ENCODE data around the gene AP3B2.
"Not testable (repeated sequence)": the region's sequence is repeated elsewhere in the genome, so short reads cannot be mapped to it uniquely, and the experiment has no call there.

Gene AP3B2

DNA sequence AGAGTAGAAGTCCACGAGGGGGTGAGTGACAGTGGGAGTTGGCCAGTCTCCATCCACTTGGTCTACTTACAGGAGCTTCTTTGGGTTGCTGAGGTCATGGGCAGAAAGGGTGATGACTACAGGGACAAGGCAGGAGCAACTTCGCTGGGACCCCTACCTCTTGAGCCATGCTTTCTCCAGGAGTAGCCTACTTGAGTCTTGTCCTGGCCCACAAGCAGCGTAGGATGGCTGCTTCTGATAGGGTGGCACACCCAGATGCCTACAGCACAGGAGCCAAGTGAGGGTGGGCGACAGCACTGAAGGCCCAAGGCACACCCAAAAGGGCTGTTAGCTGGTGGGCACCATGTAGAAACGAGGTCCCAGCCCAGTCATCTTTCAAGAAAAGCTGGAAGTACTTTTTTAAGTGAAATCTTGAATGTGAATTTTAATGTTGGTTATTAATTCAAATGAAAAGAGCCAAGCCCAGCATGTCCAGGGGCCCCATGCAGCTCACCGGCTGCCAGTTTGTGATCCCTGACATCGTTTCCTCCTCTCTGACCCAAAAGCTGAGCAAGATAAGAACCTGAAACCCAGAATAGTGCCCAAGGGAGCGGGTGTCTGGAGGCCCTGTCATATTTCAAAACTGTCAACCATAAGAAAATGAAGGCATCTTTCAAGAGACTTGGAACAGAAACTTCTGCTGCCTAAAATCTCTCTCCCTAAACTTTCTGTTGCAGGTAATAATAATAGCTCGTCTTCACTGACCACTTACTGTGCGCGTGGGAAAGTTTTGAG, 60.3 kb downstream of the AP3B2 start:
- DNase-seq (ENCODE audit: low read depth, low spot score): no peak

DNA sequence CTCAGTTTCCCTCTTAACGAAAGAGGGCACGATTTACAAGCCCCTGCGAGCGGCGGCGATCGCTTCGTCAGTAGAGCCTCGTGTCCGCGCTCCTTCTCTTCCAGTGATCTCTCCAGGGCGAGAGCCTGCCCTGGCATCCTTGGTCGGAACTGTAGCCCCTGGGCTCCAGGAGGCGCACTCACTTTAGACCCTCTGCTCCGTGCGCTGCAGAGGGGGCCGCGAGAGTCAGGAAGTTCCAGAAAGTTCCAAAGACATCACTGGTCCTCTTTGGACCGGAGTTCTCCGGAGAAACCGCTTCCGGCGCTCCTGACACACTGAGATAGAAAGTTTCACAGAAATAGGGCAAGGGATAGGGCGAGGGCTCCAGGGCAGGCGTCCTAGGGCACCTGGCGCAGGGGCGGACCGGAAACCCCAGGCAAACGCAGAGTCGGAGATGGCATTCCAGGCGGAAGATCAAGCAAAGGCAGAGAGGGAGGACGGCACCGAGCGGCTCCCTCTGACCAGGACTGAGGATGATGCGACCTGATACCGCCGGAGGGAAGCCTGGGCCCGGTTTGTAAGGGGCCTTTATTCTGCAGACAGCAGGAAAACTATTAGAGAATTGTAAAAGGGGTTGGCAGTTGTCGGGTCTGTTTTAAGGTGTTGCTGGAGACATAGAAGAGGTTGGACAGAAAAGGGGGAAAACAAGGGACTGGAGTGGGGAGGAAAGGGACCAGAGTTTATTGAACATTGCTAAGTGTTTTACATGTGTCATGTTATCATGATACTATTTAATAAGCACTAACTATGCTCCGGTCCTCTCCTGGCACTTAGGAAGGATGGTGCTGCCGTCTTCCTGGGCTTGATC, 61.2 kb downstream of the AP3B2 start:
- no peak for DNase-seq (ENCODE audit: low read depth, low spot score)

DNA sequence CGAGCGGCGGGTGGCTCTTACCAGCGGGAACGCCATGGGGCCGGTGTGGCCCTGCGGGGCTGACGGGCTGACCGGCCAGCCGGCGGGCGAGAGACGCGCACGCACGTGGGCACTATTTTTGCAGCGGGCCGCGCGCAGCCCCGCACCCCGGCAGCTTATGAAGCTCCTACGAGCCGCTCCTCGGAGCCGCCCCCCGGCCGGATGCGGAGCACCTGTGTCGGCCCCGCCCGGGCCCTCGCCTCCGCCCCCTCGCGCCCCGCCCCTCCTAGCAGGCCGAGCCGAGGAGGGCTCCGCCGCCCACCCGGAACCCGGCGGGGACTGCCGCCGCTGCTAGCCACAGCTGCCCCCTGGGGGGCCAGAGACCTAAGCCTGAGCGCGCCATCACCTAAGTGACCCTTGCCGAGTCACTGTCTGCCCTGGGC, 61.8 kb downstream of the AP3B2 start:
- peak; percentile 51 for DNase-seq (ENCODE audit: low read depth, low spot score)

DNA sequence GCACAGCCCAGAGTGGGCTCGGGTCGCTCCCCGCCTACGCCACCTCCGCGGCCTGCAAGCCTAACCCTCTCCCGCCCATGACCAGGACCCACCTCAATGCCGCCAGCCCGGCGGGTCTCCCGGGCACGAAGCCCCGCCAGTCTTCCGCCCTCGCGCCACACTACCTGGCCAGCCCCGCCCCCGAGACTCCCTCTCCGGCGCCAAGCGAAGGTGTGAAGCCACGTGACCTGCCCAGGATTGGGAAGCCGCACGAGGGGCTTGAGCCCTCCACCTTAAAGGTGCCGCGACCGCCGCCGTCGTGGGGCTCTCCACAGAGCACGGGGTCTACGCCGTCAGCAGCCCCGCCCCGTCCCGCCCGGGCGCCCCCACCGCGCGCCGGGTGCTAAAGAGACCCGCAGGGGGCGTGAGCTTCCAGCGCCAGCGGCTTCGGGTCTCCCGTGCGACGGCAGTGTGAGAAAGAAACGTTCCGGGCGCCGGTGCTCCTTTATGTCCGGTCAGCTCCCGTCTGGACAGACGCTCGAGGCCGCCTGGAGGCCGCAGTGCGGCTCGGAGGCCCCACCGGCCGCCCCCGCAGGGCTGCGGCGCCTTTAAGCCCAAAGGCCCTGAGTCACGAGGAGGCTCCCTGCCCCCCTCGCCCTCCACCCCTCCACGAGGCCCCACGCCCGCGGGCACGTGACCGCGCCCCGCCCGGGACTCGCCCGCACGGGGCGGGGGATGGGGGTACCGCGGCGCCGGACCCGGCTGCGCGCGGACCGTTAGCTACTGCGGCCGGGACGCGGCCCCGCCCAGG, 62.4 kb downstream of the AP3B2 start, which contains the start of gene CPEB1:
CPEB1 (minus strand) TSS at position 319 of the 790 bp plus-strand sequence. CDS start 18,904 bp downstream, outside the sequence.
- DNase-seq (ENCODE audit: low read depth, low spot score): peak; percentile 42

DNA sequence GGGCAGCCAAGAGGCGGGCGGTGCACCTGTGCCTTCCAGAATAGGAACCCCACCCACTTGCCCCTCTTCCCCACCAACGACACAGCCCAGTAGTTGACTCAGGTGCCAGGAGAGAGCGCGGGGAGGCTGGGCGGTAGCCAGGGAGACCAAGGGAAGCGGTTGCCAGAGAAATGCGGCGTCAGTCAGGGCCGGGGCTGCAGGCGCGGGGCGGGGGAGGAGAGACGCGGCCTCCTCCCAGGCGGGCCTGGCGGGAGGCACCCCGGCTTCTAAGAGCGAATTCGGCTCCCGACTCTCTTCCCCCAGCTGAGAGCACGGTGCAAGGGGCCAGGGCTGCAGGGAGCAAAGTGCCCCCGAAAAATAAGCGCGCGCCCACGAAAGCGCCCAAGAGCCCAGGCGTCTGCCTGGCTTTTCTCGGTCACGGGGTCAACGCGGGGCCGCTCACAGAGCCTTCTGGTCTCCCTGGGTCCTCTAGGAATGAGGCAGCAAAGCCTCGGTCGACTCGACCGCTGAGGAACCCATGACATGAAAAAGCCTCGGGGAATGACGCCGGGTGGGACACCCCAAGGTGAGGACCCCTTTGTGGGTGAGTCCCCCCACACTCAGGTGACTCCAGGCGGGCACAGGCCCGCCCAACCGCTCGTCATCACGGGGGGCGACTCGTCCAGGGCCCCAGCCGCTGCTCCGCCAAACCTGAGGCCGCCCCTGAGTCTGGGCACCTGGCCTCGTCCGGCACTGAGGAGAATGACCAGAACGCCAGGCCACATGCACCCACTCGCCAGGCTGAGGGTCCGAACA, 63.2 kb downstream of the AP3B2 start:
- no peak for DNase-seq (ENCODE audit: low read depth, low spot score)

DNA sequence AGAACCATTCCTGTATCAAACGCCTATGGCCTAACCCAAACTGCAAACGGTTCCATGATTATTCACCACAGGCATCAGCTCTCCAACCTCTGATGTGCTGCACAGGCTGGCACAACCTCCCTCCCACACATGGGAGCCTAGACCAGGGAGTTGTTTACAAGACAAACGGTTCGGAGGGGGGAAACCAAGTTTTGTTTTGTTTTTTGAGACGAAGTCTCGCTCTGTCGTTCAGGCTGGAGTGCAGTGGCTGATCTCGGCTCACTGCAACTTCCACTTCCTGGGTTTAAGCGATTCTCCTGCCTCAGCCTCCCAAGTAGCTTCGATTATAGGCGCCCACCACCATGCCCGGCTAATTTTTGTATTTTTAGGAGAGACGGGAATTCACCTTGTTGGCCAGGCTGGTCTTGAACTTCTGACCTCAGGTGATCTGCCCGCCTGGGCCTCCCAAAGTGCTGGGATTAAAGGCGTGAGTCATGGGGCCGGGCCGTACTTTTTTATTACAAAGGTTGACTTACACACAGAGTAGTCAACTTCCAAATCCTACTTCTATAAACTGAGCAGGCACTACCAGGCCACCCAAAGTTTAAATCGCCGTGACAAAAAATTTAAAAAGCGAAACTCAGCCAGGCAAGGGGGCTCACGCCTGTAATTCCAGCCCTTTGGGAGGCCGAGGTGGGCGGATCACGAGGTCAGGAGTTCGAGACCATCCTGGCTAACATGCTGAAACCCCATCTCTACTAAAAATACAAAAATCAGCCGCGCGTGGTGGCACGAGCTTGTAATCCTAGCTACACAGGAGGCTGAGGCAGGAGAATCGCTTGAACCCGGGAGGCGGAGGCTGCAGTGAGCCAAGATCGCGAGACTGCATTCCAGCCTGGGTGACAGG, 64.5 kb downstream of the AP3B2 start:
- DNase-seq (ENCODE audit: low read depth, low spot score): not testable (repeated sequence)

DNA sequence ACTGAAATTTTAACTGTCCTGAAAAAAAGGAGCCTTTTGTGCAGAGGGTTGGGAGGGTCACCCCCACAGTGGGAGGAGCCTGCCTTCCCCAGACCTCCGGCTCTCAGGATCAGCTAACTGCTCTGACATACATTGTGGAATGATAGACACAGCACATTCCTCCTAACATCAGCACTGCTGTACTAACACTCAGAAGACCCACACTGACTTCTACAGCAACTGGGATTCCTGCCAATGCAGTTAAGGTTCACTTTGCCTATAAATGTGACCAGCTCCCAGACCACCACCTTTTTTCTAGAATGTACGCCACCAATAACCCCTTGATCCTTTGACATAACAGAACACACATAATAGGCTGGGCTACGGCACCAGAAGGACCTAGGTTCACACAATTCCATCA, 65.7 kb downstream of the AP3B2 start:
- DNase-seq (ENCODE audit: low read depth, low spot score): no peak

DNA sequence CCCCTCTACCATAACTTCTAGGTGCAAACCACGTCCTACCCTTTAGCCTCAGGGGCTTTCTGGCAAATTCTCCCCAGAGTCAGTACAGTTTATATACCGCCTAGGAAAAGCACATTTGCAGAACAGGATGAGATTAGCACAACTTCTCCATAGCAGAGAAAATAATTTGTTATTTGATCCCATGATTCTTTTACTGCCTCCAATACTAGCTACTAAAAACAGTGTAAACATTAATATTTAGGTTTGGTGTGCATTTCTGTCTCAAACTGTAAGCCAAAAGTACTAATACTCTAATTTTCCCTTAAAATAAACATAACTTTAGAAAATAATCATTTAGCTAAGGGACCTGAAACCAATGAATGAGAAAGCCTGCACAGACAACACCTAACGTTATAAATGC, 67.0 kb downstream of the AP3B2 start:
- no peak for DNase-seq (ENCODE audit: low read depth, low spot score)

DNA sequence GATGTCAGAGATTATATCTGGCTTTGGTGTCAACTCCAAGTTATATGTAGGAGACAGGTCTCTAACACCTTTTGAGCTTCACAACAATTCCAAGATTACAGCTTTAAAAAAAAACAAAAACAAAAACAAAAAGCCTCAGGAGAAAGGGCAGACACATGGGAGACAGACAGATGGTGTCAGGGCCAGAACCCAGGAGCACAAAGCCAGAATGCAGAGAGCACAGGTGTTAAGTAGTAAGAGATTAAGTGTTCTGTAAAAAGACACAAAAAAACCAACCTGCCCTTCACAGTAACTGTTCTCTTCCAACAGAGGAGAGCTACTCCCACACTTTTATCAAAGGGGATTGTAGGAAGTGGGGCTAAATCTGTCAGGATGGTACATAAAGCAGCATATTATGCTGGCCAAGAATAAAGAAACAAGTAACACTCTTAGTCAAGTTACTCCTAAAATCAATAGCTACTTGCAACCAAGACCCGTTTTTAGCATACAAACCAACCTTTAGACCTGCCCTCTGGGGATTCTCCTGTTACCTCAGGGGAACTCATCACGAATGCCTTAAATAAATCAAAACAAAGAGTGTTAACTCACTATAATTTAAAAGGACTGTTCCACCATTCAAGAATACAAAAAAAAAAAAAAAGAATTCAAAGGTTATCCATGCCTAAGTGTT, 68.4 kb downstream of the AP3B2 start:
- no peak for DNase-seq (ENCODE audit: low read depth, low spot score)

DNA sequence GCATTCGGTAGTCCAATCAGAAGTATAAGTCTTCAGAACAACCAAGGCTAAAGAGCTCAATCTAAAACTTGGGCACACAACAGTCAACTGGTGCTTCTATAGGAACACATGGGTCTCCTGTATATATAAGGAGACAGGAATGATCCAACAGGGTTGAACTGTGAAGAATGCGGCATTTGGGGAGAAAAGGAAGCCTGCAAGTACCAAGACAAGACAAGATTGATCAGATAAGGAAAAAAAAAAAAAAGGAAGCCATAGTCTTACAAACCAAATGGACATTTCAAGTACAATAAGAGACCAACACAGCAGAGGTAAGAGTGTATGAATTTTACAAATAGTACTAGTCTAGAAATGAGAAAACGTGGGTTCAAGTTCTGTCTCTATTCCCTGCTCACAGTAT, 69.0 kb downstream of the AP3B2 start:
- DNase-seq (ENCODE audit: low read depth, low spot score): no peak

DNA sequence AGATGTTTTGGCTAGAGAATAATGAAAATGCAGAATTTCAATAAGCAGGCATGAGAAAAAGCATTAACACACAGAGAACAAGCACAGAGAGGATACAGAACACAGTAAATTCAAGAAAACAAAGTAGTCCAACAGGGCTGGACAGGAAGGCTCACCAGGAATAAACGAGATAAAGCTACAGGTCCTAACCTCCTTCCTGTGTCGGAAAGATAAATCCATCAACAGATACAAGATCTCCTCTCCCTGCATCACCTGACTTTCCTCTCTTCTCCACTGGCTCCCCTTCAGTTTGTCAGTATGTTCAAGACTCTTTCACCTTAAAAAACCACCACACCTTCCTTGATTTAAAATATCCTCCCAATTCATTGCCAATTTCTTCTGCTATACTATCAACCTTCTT, 73.9 kb downstream of the AP3B2 start:
- no peak for DNase-seq (ENCODE audit: low read depth, low spot score)

DNA sequence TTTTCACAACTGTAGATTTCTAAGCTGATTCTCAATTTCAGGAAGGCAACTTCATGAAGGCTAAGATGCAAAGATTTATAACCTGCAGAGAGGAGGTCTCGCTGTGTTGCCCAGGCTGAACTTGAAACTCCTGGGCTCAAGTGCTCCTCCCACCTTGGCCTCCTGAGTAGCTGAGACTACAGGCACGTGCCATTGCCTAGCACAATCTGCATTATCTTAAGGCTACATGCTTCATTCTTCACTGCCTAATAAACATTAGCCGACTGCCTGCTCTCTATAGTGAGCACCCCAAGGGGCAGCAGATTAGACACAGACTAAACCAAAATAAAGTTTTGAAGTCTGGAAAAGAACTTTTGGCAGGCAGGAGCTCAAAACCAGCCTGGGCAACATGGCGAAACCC, 79.6 kb downstream of the AP3B2 start:
- DNase-seq (ENCODE audit: low read depth, low spot score): no peak

DNA sequence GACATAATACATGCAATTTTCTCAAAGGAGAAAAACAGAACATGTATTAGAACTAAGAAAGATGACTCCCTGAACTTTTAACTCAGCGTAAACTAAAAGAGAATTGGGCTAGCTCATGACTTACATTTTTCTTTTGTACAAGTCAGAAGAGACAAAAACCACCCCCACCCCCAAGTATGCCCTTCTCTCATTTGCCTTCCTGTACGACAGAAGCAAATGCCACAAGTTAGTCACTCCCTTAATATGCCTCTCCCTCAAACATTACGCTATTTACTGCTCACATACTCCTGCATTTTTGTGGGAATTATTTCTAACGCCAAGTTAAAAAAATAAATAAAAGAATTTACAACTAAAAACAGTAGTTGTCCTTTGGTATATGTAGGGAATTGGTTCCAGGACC, 84.5 kb downstream of the AP3B2 start:
- DNase-seq (ENCODE audit: low read depth, low spot score): no peak

DNA sequence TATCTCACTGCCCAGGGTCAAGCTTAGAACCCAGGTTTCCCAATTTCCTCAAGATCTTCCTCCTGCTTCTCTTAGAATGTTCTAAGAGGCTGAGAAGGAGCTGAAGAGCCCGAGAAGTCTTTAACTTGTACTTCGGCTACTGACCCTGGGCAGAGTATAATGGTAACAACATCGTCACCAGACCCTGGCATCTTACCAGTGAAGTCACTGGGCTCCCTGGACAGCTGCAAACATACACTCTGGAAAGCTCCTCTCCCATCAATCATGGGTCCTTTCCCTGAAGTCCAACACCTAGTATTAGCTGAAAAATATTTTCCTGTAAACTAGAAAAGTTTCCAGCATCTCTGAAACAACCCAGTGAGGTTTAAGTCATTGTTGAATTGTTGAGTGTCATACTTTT, 85.2 kb downstream of the AP3B2 start:
- DNase-seq (ENCODE audit: low read depth, low spot score): no peak

DNA sequence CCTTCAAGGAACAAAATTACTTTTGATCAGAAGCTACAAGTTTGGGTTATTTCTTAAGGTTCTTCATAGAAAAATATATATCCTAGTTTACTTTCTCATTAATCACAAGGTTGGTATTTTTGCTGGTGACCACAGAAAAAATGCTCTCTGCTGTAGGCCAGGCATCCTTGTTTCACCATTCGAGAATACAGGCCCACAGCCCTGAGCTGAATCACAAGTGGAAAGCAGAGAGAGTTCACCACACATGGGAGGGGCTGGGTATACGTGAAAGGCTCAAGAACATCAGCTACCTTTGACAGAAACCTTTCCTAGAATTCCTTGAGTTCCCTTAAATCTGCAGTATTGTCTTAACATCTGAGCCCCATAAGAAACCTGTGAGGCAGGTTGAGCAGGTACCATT, 85.7 kb downstream of the AP3B2 start:
- DNase-seq (ENCODE audit: low read depth, low spot score): no peak

DNA sequence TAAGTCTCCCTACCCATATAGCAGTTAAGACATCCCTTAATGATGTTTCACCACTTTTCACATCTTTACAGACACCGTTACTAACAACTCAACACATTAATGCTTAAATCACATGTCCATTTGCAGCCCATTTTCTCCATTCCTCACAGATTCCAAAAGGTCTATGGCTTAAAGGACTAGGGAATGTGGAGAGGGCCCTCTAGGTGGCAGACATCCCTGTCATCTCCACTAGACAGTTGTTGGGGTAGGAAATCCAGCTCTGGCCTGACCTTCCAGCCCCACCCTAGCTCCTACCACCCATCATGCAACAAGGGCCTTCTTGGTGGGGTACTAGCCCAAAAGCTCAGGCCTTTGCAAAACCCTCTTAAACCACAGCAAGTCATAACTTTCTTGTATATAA, 87.7 kb downstream of the AP3B2 start:
- no peak for DNase-seq (ENCODE audit: low read depth, low spot score)

DNA sequence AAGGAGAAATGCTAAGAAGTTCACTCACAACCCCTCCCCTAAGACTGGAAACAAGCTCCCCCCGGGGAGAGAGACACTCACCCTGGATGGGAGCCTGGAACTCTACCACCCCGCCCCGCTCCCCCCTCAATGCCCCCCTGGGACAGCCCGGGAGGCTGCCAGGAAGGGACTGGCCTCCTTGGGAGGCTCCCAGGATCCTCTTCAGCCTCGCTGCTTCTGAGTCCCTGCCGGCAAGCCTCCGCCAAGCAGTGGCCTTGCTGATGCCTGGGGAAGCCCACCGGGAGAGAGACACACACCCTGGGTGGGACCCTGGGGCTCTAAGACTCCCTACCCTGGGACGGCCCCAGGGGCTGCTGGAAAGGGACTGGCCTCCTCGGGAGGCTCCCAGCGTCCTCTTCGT, 95.9 kb downstream of the AP3B2 start:
- no peak for DNase-seq (ENCODE audit: low read depth, low spot score)

DNA sequence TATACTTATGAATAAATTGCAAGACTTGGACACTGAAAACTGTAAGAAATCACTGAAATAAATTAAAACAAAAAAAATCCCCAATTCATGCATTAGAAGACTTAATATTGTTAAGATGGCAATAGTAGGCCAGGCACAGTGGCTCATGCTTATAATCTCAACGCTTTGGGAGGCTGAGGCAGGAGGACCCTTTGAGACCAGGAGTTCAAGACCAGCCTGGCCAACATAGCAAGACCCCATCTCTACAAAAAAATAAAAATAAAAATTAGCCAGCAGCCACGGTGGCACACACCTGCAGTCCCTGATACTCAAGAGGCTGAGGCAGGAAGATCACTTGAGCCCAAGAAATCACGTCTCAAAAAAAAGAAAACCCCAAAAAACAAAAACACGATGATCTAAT, 98.3 kb downstream of the AP3B2 start:
- DNase-seq (ENCODE audit: low read depth, low spot score): no peak
